Natural killer cell (primary cell): ENCODE results near the gene RAD9B. TPM values are rescaled to one million over a fixed set of nuclear protein-coding genes. Genes with fewer than 3 reads are reported as not detected.
A peak's percentile ranks its signal among the peaks of the same experiment; 100 is the strongest.

Source experiments
- ATAC-seq, 3 donors: fragments of 150-1000 bp in 2 of 3; fragments of 200-7000 bp in 1 of 3; cut with Tn5 transposase; 1 replicate in 1 of 3; 2 replicates in 2 of 3; pipeline ENCODE4 v1.10.0; 2021; ENCODE audit warnings: mild to moderate bottlenecking in 2 of 3, moderate library complexity in 2 of 3
- DNase-seq, 2 donors: peaks; one replicate each; pipeline versions ENCODE4 v3.0.0 to v3.0.0-alpha.2; 2013 to 2021; ENCODE audit warnings: mixed read lengths in 1 of 2
- H3K27ac ChIP-seq: one replicate; pipeline ENCODE4 v1.5.1; 2013; ENCODE audit warnings: mild to moderate bottlenecking, low read length
- H3K27me3 ChIP-seq: one replicate; pipeline ENCODE4 v1.6.1; 2013; ENCODE audit warnings: low read length; ENCODE audit not compliant: control insufficient read depth, insufficient read depth
- H3K36me3 ChIP-seq: one replicate; pipeline ENCODE4 v1.6.1; 2013; ENCODE audit warnings: low read length; ENCODE audit not compliant: control insufficient read depth, insufficient read depth
- H3K4me1 ChIP-seq: one replicate; pipeline ENCODE4 v1.6.1; 2013; ENCODE audit warnings: low read length; ENCODE audit not compliant: control insufficient read depth, insufficient read depth
- H3K4me3 ChIP-seq: one replicate; pipeline ENCODE4 v1.5.1; 2013; ENCODE audit warnings: low read length
- H3K9me3 ChIP-seq: one replicate; pipeline ENCODE4 v1.6.1; 2013; ENCODE audit warnings: low read length; ENCODE audit not compliant: control insufficient read depth, insufficient read depth
- H3K27ac Mint-ChIP-seq, 2 donors: one replicate each; pipeline ENCODE4 v1.8.0; 2022; ENCODE audit warnings: mild to moderate bottlenecking in 2 of 2, mixed read lengths in 2 of 2, moderate library complexity in 1 of 2
- H3K27me3 Mint-ChIP-seq, 2 donors: one replicate each; pipeline ENCODE4 v1.8.0; 2022; ENCODE audit warnings: low read depth in 2 of 2, mixed read lengths in 2 of 2
- H3K36me3 Mint-ChIP-seq: one replicate; pipeline ENCODE4 v1.8.0; 2022; ENCODE audit warnings: mixed read lengths
- H3K4me1 Mint-ChIP-seq, 2 donors: one replicate each; pipeline ENCODE4 v1.8.0; 2022; ENCODE audit warnings: mixed read lengths in 2 of 2
- H3K4me3 Mint-ChIP-seq: one replicate; pipeline ENCODE4 v1.8.0; 2022; ENCODE audit warnings: mild to moderate bottlenecking, moderate library complexity, mixed read lengths
- H3K9me3 Mint-ChIP-seq, 2 donors: one replicate each; pipeline ENCODE4 v1.8.0; 2022; ENCODE audit warnings: mixed read lengths in 2 of 2
- WGBS: methylation state at CpG from one replicate; pipeline ENCODE4 v1.1.7; 2013; ENCODE audit warnings: missing lambda C conversion rate; ENCODE audit not compliant: insufficient coverage; 5-methylcytosine and 5-hydroxymethylcytosine counted together
- intact Hi-C: fragments of 100-400 bp; cut with micrococcal nuclease; formaldehyde crosslinking; loops from one replicate; pipeline ENCODE4 v1.14.2; 2022
- total RNA-seq, 4 donors: library from RNA; stranded (reverse); fragments of 120-200 nt in 1 of 4; gene quantifications; one replicate each; pipeline versions ENCODE4 v1.2.3 to v1.2.4, GENCODE V29; 2013 to 2022
- TF ChIP-seq, protein P1 (sequence below): fragments of 200-600 bp; IDR thresholded peaks from one replicate; pipeline ENCODE4 v1.8.0; 2022; ENCODE audit warnings: antibody characterized with exemption

RAD9B gene
- total RNA-seq, 3 donors from 2014 or later (not counting 1 experiment from before 2014, with no cell fraction given), result 0.18 to 1.8 (median 0.91) TPM

DNA sequence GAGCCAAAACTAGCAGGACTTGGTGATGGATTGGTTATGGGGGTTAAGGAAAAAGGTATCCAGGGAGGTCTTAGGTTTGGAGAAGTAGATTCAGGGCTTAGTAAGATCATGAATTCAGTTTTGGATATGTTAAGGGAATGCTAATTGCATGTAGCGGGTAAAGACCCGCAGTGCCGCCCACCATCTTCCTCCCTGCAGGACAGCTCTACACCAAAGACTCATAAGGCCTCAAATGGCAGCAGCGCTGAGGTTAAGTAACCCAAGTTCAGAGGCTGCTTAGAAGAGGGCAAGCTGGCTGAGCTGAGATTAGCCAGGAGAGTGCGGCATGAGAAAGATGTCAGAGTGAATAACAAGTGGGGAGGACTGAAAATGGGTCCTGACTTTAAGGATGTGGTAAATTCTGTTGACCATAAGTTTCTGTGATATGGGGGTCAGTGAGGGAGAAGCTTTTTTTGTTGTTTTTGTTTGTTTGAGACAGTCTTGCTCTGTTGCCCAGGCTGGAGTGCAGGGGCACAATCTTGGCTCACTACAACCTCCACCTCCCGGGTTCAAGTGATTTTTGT lies 26.2 kb downstream of the RAD9B start:
- Histone ChIP-seq H3K27me3 (no peaks in the 10 kb centered on the region), H3K27ac (no peak overlapping the region), H3K4me3 (no peak overlapping the region), H3K36me3 (no peaks in the 10 kb centered on the region), H3K9me3 (no peaks in the 10 kb centered on the region), H3K4me1 (no peaks in the 10 kb centered on the region)
- 88% methylated on average over 4 of the region's 6 CpGs for WGBS
- no peaks in the 10 kb centered on the region for H3K36me3 Mint-ChIP-seq
- no peaks in the 10 kb centered on the region for H3K9me3 Mint-ChIP-seq
- no peak for DNase-seq
- TF ChIP-seq, protein P1, sequence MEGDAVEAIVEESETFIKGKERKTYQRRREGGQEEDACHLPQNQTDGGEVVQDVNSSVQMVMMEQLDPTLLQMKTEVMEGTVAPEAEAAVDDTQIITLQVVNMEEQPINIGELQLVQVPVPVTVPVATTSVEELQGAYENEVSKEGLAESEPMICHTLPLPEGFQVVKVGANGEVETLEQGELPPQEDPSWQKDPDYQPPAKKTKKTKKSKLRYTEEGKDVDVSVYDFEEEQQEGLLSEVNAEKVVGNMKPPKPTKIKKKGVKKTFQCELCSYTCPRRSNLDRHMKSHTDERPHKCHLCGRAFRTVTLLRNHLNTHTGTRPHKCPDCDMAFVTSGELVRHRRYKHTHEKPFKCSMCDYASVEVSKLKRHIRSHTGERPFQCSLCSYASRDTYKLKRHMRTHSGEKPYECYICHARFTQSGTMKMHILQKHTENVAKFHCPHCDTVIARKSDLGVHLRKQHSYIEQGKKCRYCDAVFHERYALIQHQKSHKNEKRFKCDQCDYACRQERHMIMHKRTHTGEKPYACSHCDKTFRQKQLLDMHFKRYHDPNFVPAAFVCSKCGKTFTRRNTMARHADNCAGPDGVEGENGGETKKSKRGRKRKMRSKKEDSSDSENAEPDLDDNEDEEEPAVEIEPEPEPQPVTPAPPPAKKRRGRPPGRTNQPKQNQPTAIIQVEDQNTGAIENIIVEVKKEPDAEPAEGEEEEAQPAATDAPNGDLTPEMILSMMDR, result no peak
- intact Hi-C loops, result no loop called here
- H3K4me3 Mint-ChIP-seq, result no peak overlapping the region
- ATAC-seq, result no peak
- no peaks in the 10 kb centered on the region for H3K27me3 Mint-ChIP-seq
- H3K27ac Mint-ChIP-seq, result peak overlapping the region; percentile 1 to 35
- peaks cover 0 to 14% of the 10 kb centered on the region in 2 donors for H3K4me1 Mint-ChIP-seq

DNA sequence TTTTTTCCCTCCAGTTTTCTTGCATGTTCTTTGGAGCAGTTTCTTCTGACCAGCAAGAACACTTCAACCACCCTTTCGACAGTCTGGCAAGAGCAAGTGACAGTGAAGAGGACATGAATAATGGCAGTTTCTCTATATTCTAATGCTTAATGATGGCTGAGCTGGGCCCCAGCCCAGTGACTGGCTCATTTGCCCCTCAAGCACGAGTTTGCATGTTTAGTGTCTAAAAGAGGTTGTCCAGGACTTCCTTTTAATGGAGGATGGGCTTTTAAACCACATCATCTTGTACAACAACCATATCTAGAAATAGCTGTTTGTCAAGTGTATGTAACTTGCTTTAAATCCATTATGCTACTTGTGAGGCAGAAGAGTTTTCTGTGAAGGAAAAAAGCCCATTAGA lies 28.4 kb downstream of the RAD9B start:
- Histone ChIP-seq H3K4me3 (no peak overlapping the region), H3K4me1 (no peaks in the 10 kb centered on the region), H3K27ac (no peak overlapping the region), H3K27me3 (no peaks in the 10 kb centered on the region), H3K36me3 (peaks cover 5% of the 10 kb centered on the region), H3K9me3 (no peaks in the 10 kb centered on the region)
- no peaks in the 10 kb centered on the region for H3K9me3 Mint-ChIP-seq
- H3K4me1 Mint-ChIP-seq, result peaks cover 0 to 14% of the 10 kb centered on the region in 2 donors
- no peak overlapping the region for H3K4me3 Mint-ChIP-seq
- WGBS, result 100% methylated on average over 1 of the region's 2 CpGs
- ATAC-seq (no peak), DNase-seq (no peak)
- intact Hi-C loops, result no loop called here
- no peaks in the 10 kb centered on the region for H3K36me3 Mint-ChIP-seq
- TF ChIP-seq, protein P1, result no peak
- no peaks in the 10 kb centered on the region for H3K27me3 Mint-ChIP-seq
- peak overlapping the region in 1 of 2 donors; percentile 48 for H3K27ac Mint-ChIP-seq

DNA sequence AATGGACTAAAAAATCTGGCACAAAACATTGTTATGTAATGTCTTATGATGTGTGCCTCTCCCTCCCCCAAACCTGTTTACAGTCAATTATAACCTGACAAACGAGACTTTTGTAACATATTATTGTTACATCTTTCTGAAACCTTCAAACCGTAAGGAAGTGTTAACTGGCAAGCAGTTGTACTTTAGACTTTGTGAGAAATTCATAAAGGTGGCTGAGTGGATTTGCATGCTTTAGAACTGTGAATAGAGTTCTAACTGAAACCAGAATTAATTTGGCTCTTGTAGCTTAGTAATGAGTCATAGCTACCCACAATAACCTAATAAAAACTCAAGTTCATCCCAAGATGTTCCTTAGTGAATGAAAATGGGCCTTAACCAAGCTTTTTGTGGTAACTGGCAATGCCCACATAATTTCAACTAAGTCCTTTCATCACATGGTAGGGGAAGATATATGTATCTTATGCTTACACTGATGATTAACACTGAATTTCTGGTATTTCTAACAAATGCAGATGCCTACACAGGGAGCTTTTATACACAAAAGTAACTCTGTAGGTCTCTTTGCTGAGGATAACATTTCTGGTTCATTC lies 29.7 kb downstream of the RAD9B start:
- H3K4me3 ChIP-seq, result no peak overlapping the region
- intact Hi-C loops, result no loop called here
- H3K9me3 Mint-ChIP-seq, result no peaks in the 10 kb centered on the region
- H3K4me1 ChIP-seq, result no peaks in the 10 kb centered on the region
- no peaks in the 10 kb centered on the region for H3K36me3 Mint-ChIP-seq
- TF ChIP-seq, protein P1, result no peak
- ATAC-seq, result no peak
- 89% methylated on average over 1 of the region's 2 CpGs for WGBS
- DNase-seq, result no peak
- no peaks in the 10 kb centered on the region for H3K9me3 ChIP-seq
- H3K36me3 ChIP-seq, result peaks cover 18% of the 10 kb centered on the region
- H3K4me3 Mint-ChIP-seq, result no peak overlapping the region
- H3K27me3 Mint-ChIP-seq, result no peaks in the 10 kb centered on the region
- H3K27ac ChIP-seq, result no peak overlapping the region
- peaks cover 0 to 14% of the 10 kb centered on the region in 2 donors for H3K4me1 Mint-ChIP-seq
- no peaks in the 10 kb centered on the region for H3K27me3 ChIP-seq
- peak overlapping the region in 1 of 2 donors; percentile 27 for H3K27ac Mint-ChIP-seq

DNA sequence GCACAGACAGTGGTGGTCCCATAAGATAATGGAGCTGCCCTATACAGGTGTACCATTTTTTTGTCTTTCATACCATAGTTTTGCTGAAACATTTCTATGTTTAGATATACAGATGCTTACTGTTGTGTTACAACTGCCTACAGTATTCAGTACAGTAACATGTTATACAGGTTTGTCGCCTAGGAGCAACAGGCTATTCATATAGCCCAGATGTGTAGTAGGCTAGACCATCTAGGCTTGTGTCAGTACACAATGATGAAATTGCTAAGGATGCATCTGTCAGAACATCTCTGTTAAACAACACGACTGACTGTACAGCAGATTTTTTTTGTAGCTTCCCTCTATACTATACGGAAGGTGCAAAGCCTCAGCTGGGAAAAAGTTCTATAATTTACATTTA lies 30.5 kb downstream of the RAD9B start:
- Mint-ChIP-seq H3K36me3 (no peaks in the 10 kb centered on the region), H3K4me1 (peaks cover 0 to 14% of the 10 kb centered on the region in 2 donors), H3K27me3 (no peaks in the 10 kb centered on the region), H3K27ac (no peak overlapping the region), H3K4me3 (no peak overlapping the region), H3K9me3 (no peaks in the 10 kb centered on the region)
- TF ChIP-seq, protein P1, result no peak
- Histone ChIP-seq H3K4me1 (no peaks in the 10 kb centered on the region), H3K4me3 (no peak overlapping the region), H3K27me3 (no peaks in the 10 kb centered on the region), H3K9me3 (no peaks in the 10 kb centered on the region), H3K36me3 (peaks cover 24% of the 10 kb centered on the region), H3K27ac (no peak overlapping the region)
- ATAC-seq, result no peak
- DNase-seq, result no peak
- 100% methylated on average over 3 of the region's 3 CpGs for WGBS
- intact Hi-C loops, result no loop called here
